Breast epithelium (tissue), 3 donors: ENCODE results near the gene SLC52A1.

ENCODE experiments used
- CTCF ChIP-seq, 3 donors: fragments of 450-650 bp; IDR thresholded peaks; one replicate each; pipeline ENCODE4 v1.5.1; 2016 to 2017; ENCODE audit warnings: antibody characterized with exemption in 3 of 3, mild to moderate bottlenecking in 3 of 3, moderate library complexity in 3 of 3
- POLR2A ChIP-seq: fragments of 450-650 bp; IDR thresholded peaks from one replicate; pipeline ENCODE4 v1.6.1; 2016; ENCODE audit warnings: antibody characterized with exemption, mild to moderate bottlenecking, moderate library complexity

GRCh38 chr17:5069724-5070123, 34.5 kb upstream of the SLC52A1 start:
- no peak for TF ChIP-seq POLR2A
- no peak for TF ChIP-seq CTCF (IDR thresholded peaks at IDR 0.05)
